Fibroblast of upper back skin (primary cell): ENCODE measurements around the gene MYT1.
"Not testable (repeated sequence)": the region's sequence is repeated elsewhere in the genome, so short reads cannot be mapped to it uniquely, and the experiment has no call there.

Experiments
- DNase-seq: peaks from one replicate; pipeline ENCODE4 v3.0.0-alpha.2; 2013

Gene MYT1

DNA sequence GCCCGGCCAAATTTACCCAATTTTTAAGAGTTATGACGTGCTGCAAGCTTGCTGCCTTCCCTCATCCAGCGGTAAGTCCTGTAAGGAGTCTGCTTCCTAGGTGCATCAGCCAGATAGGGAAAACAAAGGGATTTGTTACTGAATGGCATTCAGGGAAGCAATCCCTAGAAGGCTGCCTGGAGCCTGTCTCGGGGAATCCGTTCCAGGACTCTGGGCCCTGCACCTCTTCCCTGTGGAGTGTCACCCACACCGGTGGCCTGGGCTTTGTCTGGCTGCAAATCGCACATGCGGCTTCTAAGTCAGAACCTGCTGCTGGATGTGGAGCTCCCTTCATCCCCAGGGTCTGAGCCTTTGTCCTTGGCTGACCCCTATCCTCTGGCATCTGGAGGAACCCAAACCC lies 7.0 kb downstream of the MYT1 start:
- DNase-seq, result no peak

DNA sequence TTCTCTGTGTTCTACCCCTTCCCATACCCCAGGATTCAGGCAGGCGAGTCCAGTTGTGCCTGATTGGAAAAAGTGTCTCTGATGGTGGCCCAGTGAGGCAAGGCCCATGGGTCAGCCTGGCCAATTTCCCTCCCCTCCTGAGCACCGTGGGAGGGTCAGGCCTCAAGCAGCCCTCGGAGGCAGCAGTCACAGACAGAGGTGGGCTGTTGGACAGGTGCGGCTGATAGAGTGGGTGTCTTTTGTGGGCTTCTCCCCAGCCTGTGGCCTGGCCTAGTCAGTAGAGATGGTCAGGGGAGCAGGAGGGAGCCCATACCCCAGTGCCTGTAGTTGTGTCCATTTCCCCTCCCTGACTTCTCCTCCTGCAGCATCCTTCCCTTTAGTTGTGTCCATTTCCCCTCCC lies 8.9 kb downstream of the MYT1 start:
- no peak for DNase-seq

DNA sequence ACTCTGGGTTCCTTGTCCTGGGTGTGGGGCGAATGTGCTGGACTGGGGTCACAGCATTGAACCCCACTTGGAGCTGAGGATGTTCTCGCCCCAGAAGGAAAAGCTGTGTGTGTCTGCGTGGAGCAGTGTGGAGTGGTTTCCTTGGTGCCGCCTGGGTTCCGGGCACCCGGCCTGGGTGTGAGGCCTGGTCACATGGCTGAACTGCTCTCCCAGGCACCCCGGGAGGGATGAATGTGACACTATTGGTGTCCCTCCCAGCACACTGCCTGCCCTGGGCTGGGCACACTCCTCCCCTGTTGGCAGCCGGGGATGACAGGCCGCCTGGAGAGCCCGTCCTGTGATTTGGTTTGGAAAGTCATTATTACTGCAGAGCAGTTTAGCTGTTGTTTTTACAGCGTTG lies 12.3 kb downstream of the MYT1 start:
- no peak for DNase-seq

DNA sequence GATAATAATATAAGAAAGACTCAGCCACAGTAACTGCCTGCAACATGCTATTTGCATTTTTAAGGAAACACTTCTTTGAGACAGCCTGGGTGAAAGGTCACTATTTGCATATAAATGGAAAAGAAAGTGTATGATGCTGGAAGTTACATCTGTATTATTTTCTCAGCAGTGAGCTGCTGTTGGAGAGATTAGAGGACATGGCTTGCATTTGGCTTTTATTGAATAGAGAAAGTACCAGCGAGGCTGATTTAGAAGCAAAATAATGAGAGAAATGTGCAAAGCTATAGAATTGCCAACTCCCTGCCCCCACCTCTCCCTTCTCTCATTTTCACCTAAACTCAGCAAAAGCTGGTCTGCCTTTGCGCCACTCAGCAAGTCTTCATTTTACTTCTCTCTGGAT lies 12.7 kb downstream of the MYT1 start:
- no peak for DNase-seq

DNA sequence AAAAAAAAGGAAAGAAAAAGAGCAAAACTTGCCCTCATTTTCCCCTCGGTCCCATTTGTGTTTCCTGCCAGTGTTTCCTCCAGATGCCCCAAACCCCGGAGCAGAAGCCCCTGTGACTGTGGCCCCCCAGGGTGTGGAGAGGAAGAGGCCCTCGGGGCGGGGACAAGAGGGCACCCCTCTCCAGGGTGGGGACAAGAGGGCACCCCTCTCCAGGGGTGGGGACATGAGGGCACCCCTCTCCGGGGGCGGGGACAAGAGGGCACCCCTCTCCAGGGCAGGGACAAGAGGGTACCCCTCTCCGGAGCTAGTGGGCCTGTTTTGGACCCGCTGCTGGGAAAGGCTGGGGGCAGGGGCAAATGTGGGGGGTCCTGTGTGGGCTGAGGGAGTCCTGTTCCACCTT lies 13.1 kb downstream of the MYT1 start:
- DNase-seq, result no peak

DNA sequence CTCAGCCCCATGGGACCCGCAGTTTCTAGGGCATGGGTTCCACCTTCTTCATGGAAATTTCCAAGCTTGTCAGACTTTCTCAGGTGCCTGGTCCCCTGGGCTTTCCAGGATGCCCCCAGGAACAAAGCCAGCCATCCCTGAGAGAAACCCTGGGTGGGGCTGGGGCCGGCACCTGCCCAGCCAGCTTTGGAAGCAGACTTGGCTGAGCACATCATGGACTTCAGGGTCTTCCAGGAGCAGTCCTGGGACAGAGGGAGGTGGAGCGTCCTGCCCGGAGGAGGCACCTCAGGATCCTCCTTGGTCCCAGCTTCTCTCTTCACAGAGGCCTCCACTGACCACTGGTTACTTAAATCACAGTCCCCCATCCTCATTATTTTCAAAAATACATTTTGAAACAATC lies 13.5 kb downstream of the MYT1 start:
- no peak for DNase-seq

DNA sequence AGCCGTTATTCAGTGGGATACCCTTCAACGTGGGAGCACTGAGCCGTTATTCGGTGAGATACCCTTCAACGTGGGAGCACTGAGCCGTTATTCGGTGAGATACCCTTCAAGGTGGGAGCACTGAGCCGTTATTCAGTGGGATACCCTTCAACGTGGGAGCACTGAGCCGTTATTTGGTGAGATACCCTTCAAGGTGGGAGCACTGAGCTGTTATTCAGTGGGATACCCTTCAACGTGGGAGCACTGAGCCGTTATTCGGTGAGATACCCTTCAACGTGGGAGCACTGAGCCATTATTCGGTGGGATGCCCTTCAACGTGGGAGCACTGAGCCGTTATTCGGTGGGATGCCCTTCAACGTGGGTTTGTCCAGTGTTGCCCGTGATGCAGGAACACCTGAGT lies 14.7 kb downstream of the MYT1 start:
- not testable (repeated sequence) for DNase-seq

DNA sequence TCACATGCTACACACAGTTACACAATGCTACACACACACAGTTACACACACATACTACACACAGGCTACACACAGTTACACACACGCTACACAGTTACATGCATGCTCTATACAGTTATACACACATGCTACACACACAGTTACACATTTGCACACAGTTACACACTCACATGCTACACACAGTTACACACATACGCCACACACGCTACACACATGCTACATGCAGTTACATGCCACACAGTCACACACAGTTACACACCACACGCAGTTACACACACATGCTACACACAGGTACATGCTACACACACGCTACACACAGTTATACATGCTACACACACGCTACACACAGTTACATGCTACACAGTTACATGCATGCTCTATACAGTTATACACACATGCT lies 15.6 kb downstream of the MYT1 start:
- no peak for DNase-seq

DNA sequence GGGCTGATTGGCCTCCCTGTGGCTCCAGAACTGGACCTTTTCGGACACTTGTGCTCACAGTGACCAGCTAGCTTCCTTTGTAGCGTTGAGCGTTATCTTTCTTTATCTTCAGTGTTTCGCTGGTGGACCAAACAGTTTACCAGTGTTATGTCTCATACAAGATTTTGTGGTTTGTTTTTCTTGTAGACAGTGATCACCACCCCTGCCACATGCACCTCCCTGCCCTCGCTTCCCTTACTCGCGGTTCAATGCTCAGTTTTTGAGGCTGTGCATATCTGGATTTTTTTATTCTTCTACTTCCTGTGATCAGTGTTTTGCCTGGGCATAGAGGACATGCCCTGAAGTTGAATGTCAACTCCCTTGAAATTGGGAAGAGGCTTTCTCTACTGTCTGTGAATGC lies 16.4 kb downstream of the MYT1 start:
- DNase-seq, result no peak

DNA sequence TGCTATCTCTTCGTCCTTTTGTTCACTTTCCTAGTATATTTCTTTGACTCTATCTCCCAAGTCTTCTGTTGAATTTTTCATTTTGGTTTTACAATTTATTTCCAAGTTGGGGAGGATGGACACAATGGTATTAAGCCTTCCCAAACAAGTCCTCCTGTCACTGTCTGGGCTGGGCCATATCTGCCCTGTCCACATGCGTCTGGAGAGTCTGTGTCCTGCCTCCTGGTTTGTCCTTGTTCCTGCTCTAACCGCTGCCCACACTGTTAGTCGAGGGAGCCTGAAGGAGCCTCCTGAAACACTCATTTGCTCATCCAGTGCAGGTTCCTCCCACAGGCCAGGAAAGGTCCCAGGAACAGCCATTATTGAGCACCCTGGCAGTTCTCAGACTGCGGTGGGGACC lies 17.1 kb downstream of the MYT1 start:
- no peak for DNase-seq

DNA sequence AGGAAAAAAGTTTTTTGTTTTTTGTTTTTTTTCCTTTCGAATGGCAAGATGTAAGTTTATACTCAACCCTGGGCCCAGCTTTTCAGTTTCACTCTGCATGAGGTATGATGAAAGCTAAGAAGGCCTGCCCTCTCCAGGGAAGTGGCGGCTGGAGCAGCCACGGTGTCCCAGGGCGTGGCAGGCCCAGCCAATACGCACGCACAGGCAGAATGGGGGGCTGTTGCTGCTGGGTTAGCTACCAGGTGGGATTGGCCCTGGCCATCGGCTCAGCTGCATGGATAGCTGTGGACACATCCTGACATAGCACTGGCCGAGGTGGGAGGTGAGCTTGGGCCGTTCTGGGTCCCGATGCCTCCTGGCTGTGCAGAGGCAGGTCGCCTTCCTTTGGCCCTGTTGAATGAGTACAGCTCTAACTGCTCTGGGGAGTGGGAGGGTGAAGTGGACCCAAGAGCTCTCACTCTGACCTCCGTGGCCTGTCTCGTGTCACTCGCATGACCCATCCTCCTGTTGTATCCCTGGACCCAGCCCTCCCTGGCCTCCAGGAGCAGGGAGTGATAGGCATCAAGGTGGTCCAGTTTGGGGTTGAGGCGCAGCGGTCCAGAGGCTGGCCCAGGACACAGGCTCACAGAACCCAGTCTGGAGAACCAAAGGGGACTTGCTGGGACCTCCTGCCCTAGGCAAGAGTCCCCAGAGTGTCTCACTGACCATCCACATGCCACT lies 18.1 kb downstream of the MYT1 start:
- DNase-seq, result no peak

DNA sequence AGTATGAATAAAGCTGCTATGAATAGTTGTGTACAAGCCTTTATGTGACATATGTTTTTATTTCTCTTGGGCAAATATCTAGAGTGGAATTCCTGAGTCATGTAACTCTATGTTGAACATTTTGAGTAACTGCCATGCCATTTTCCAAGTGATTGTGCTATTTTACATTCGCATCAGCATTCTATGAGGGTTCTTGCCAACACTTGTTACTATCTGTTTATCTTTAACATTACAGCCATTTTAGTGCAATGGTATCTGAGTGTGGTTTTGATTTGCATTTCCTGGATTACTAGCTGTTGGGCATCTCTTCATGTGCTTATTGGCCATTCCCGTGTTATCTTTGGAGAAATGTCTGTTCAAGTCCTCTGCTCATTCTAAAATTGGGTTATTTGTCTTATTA lies 19.1 kb downstream of the MYT1 start:
- no peak for DNase-seq

DNA sequence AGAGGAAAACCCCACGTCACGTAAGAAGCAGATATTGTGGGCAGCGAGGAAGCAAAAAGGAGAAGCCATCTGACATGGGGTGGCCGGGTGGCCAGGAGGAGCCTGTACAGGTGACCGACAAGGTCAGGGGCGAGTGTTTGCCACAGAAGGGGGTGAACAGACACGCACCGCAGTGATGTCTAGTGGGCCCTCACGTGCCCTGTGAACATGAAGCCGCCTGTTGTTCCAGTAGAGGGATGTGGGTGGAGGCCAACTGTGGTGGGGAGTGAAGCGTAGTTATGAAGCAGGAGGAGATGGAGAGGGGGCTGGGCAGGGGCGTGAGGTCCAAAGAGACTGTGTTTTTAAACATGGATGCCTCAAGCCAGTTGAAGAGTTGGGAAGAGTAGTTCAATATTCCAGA lies 20.5 kb downstream of the MYT1 start:
- no peak for DNase-seq

DNA sequence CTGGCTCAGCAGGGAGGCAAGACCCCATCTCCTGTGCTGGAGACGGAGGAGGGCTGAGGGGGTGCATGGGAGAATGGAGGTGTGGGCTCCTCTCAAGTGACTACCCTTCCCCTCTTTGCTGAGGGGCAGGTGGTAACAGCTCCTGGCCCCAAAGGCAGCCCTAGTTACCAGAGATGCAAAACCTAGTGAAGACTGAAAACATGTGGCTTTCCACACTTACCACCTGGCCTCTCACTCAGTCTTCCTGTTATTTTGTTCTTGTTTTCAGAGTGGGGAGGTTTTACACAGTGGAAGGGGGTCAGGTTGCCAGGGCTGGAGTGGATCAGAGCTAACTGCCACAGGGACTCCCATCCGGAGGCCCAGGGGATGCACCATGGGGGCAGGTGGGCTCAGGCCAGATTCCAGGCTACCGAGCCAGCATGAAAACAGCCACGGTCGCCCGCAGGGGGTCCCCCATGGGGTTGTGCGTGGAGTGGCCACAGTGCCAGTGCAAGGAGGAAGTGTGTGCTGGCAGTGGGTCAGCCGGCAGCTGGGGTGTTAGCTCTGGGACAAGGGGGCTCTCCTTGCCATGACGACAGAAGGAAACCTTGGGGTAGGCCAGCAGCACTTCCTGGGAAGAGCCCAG lies 21.1 kb downstream of the MYT1 start:
- no peak for DNase-seq

DNA sequence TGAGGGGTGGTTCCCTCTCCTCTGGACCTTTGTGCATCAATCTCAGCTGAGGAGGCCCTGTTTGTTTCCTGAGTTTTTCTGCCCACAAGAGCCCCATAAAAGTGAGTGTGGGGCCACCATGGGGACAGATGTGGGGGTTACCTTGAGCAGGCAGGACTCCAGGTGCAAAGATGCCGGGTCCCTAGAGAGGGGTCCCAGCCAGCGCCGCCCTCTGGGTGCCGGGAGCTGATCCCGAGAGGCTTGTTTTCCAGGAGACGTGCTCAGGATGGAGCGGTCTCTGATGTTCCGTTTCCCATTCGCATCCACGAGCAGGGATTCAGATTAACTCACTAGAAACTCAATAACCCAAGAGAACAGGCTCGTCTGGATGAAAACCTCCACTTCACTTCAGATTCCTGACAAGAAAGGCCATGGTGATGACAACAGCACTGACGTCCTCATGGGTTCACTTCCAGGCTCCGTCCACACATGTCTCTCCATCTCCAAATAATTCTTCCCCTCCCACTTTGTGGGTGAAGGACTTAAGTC lies 21.9 kb downstream of the MYT1 start:
- DNase-seq, result no peak

DNA sequence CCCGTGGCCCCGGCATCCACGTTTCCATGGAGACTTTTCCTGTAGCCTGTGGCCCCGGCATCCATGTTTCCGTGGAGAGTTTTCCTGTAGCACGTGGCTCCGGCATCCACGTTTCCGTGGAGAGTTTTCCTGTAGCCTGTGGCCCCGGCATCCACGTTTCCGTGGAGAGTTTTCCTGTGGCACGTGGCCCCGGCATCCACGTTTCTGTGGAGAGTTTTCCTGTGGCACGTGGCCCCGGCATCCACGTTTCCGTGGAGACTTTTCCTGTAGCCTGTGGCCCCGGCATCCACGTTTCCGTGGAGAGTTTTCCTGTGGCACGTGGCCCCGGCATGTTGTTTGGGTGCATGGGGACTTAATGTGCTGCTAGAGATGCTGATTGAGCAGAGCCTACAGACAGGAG lies 23.0 kb downstream of the MYT1 start:
- not testable (repeated sequence) for DNase-seq

DNA sequence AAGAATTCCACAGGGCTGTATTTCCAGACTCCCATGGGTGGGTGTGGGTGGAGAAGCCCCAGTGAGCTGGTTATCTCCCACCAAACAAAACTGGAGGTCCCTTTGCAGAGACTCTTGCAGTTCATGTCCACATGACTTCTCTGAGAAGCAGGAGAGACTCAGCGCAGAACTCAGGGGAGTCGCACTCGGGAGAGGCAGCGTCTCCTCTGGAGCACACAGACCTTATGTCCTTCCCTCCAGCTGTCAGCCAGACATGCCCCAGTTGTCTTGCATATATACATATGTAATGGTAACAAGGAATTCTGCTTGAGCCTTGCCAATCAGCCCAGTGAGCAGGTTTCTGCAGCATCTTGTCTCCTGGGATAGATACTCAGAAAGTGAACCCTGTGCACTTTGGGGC lies 23.8 kb downstream of the MYT1 start:
- no peak for DNase-seq

DNA sequence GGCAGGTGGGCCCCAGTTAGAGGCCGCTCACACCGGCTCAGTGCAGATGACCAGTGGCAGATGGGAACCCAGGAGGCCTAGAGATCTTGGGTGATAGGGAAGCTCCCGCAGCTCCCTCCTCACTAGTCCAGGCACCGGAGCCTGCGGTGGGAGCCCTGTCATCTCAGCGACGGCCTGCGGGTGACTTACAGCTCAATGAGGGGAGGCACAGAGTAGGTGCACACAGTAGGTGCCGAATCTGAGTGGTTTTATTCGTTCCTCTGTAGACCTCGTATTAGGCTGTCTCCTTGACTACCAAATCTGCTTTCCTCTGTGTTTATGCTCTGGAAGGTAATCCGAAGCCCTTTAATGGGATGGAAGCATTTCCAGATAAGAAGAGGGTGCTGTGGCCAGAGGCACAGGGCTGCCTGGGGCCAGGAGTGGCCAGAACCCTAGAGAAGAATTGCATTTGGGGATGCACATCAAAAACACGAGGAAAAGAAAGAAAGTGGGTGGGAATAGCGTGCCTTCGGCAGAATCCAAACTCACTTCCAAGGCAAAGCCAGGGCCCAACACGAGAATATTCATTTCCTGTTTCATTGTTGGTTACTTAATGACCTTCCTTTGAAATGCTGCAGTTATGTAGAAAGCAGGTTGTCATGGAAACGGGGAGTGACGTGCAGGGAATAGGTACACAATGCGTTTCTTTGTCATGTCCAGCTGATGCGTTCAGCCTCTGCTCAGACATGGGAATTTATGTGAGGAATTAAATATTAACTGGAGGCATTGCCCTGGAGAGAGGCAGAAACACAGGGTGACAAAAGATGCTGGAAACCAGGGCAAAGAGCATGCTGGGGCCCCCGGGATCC lies 24.7 kb downstream of the MYT1 start:
- peak; percentile 5 for DNase-seq

DNA sequence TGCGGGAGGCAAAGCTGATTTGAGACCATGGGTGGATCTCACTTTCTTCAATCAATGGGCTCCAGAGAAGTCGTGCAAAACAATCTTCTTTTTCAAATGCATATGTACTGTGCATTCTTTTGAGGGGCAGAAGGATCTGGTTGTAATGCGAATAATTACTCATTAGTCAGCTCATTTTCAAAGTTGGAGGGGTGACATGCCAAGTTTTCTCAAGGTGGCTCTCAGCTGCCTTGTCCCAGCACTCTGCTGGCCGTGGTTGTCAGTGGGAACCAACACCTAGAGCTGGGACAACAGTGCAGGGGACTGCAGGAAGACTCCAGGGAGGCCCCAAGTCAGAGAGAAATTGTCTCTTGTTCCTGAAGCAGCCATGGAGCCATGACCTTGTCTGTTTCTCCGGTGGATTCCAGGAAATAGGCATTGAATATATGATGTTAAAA lies 25.3 kb downstream of the MYT1 start:
- no peak for DNase-seq

DNA sequence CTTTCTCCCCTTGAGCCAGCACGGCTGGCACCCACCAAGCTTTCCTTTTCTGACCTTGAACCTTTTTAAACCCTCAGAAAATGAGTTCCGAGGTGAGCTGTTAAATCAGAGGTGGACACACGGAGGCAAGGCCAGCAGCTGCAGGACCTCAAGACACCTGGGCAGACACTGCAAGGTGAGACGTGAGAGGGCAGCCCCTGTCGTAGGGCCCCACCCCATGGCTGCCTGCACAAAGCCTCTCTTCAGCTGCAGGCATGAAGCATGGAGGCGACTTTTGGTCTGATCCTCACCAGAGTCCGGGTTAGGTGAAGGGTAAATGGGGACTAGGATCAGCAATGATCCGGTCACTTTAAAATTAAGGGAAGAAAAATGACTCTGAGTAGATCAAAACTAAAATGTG lies 25.7 kb downstream of the MYT1 start:
- DNase-seq, result no peak

DNA sequence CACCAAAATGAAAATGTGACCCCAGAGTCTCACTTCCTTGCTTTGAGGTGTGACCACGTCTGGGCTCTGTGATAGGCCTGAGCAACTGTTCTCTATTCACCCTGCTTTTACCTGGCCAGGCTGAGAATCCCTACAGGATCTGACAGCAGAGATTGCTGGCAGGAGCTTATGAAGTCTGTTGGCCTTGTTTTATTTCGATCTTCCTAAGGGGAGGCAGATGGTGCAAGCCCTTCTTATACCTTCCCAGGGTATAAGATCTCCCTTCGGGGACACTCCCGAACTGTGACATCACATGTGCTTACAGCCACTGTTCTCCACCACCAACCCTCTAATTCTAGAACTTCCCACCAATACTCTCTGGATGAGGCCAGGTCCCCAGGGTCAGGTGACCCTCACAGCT lies 26.8 kb downstream of the MYT1 start:
- no peak for DNase-seq

DNA sequence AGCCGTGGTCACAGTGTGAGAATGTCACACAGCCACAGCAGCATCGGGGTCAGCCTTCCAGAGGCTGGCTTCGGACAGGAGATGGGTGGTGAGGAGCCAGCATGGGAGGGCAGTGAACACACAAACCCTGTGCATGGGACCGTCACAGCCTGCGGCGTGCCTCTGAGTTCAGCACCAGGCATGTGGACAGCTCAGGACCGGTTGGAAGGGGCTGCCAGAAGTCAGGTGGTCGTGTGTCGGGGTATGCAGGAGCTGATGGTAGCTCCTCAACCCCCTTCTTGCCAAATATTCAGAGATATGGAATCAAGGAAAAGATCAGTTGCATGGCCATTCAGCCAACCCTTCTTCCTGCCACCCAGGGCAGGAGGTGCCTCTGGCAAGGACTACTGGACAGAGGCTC lies 28.2 kb downstream of the MYT1 start:
- DNase-seq, result no peak

DNA sequence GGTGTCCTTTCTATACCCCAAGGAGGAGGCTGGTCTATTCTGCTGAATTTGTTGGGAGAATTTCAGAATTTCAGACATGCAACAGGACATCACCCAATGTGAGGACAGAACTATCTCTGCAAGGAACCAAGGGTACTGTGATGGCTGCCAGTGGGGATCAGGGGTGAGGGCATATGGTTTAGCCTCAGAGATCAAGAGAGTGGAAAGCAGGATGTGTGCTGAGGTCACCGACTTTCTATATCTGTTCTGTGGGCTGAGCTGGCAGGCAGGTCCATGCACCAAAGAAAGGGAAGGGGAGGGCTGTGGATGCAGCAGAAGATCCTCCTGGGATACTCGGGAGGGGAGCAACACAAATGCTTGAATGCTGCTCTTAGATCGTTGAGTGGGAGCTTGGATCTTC lies 28.8 kb downstream of the MYT1 start:
- no peak for DNase-seq

DNA sequence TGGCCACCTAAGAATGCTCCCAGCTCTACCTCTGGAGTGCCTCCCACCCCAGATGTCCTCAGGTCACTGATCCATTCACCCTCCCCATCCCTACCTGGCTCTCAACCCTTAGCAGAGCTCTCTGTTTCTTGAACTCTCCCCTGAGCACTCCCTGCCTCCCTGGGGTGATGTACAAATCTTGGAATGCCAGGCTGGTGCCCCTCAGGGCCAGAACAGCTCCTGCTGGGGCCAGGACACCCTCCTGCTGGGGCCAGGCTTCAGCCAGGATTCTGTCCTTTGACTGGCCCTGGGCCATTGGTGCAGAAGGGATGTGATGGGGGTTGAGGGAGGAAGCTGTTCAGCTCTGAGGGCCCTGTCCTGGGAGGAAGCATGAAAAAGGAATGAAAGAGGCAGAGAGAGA lies 30.0 kb downstream of the MYT1 start:
- no peak for DNase-seq
